ENCODE measurements around the gene ISM1. TPM values are rescaled to one million over a fixed set of nuclear protein-coding genes. Genes with fewer than 3 reads are reported as not detected.

The ISM1 gene
- total and polyA plus RNA-seq, 9 donors: 0.10 to 3.6 (median 0.31) TPM; not detected in 1

DNA sequence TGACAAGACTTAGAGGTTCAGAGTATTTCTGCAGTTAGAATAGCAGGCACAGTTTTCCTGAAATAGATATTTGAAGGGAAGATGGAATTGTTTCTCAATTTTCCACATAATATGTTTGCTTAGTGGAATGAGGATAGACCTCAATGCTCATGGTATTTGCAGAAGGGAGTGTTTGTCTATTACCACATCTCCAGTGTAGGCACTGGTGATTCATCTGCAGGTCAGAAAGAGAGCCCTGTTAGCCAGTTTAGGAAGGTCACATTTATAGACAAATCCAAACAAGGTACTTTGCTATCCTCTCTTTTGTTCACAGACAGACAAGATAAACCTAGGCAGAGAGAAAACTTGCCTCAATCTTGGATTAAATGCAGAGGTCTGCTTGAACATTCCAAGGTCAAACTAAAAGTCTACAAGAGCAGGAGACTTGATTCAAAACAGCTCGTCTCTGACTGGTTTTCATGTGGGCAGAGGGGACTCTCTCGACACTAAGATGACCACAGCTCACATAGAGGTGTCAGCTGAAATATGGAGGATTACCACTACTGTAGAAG, 22.8 kb downstream of the ISM1 start:
- Histone ChIP-seq H3K4me1 (ENCODE audit: insufficient read depth) (no peaks in the 10 kb centered on the region), H3K27ac (no peak overlapping the region), H3K27me3 (no peaks in the 10 kb centered on the region), H3K4me3 (no peak overlapping the region), H3K36me3 (no peaks in the 10 kb centered on the region), H3K9me3 (no peaks in the 10 kb centered on the region)
- TF ChIP-seq POLR2A (IDR thresholded peaks at IDR 0.05): no peak
- TF ChIP-seq EP300 (IDR thresholded peaks at IDR 0.05): no peak
- TF ChIP-seq, protein P1, sequence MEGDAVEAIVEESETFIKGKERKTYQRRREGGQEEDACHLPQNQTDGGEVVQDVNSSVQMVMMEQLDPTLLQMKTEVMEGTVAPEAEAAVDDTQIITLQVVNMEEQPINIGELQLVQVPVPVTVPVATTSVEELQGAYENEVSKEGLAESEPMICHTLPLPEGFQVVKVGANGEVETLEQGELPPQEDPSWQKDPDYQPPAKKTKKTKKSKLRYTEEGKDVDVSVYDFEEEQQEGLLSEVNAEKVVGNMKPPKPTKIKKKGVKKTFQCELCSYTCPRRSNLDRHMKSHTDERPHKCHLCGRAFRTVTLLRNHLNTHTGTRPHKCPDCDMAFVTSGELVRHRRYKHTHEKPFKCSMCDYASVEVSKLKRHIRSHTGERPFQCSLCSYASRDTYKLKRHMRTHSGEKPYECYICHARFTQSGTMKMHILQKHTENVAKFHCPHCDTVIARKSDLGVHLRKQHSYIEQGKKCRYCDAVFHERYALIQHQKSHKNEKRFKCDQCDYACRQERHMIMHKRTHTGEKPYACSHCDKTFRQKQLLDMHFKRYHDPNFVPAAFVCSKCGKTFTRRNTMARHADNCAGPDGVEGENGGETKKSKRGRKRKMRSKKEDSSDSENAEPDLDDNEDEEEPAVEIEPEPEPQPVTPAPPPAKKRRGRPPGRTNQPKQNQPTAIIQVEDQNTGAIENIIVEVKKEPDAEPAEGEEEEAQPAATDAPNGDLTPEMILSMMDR (IDR thresholded peaks at IDR 0.05): no peak
- 48 to 68% (median 56%) methylated on average over 2 of the region's 2 CpGs for WGBS, 3 donors
- no peak for DNase-seq
- intact Hi-C loops (cut with DNase I): no loop called here

DNA sequence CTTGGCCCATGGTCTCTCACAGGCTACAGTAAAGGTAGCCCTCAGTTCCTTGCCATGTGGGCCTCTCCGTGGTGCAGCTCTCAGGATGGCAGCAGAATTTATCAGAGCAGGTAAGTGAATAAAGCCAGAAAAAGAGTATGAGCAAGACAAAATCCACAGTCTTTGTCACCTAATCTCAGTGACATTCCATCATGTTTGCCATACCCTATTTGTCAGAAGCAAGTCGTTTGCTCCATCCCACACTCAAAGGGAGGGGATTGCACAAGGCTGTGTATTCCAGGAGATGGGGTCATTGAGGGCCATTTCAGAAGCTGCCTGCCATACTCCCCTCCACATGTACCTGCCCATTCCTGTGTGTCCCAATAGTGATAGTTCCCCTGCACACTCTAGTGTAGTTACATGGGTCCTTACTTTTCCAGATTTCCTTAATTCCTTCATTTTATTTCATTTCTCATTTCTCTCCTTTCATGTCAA, 24.2 kb downstream of the ISM1 start:
- no peaks in the 10 kb centered on the region for H3K27me3 ChIP-seq
- H3K27ac ChIP-seq: no peak overlapping the region
- no peaks in the 10 kb centered on the region for H3K36me3 ChIP-seq
- intact Hi-C loops (cut with DNase I): no loop called here
- no peaks in the 10 kb centered on the region for H3K4me1 ChIP-seq (ENCODE audit: insufficient read depth)
- 74 to 82% (median 77%) methylated on average over 2 of the region's 2 CpGs for WGBS, 3 donors
- DNase-seq: no peak
- no peaks in the 10 kb centered on the region for H3K9me3 ChIP-seq
- TF ChIP-seq, protein P1 (IDR thresholded peaks at IDR 0.05): no peak
- no peak for TF ChIP-seq POLR2A (IDR thresholded peaks at IDR 0.05)
- no peak for TF ChIP-seq EP300 (IDR thresholded peaks at IDR 0.05)
- no peak overlapping the region for H3K4me3 ChIP-seq

DNA sequence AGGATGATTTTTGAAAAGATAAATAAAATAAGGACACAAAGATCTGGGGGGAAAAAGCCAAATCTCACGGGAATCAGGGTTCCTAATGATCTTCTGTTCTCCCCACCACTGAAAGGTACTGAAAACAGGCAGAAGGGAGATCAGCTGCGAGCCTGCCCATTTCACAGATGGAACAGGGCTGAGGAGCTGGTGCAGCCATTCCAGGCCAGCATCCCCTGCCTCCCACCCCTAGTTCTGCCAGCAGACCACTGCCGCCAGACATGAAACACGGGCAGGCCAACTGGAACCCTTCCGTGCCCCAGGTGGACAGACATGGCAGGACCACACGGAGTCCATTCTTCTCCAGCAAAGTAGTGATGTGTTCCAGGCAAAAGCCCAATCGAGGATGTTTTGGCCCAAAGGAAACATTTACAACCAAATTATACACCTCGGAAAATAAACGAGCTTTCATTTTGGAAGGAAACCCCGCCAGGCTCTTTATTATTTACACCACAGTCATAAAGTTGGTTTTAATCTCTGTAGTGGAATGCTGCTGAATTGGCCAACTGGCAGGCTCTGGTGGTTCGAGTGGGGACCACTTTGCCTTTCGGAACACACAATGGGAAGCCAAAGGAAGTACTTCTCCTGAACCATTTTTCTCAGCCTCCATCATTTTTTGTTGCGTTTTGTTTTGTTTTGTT, 28.2 kb downstream of the ISM1 start:
- DNase-seq: no peak
- intact Hi-C loops (cut with DNase I): no loop called here
- H3K4me3 ChIP-seq: no peak overlapping the region
- H3K27ac ChIP-seq: no peak overlapping the region
- no peaks in the 10 kb centered on the region for H3K9me3 ChIP-seq
- 25 to 36% (median 35%) methylated on average over 13 of the region's 13 CpGs for WGBS, 3 donors
- H3K4me1 ChIP-seq (ENCODE audit: insufficient read depth): no peaks in the 10 kb centered on the region
- TF ChIP-seq POLR2A (IDR thresholded peaks at IDR 0.05): no peak
- TF ChIP-seq, protein P1 (IDR thresholded peaks at IDR 0.05): no peak
- TF ChIP-seq EP300 (IDR thresholded peaks at IDR 0.05): no peak
- H3K27me3 ChIP-seq: no peaks in the 10 kb centered on the region
- no peaks in the 10 kb centered on the region for H3K36me3 ChIP-seq

DNA sequence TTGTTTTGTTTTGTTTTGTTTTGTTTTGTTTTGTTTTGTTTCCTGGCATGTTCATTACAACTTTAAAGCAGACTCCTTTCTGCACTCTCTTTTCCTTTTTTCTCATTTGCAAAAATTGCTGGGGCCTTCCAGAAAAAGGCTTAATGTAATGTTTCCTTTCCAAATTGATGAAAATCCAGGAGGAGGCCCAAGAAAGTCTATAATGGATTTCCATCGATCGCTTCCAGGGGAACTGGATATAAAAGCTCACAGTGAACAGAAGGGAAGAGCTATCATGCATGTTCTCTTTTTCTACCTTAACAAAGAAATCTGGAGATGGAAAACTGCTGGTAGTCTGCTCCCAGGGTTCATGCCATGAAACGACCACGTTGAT, 28.7 kb downstream of the ISM1 start:
- TF ChIP-seq, protein P1 (IDR thresholded peaks at IDR 0.05): no peak
- TF ChIP-seq EP300 (IDR thresholded peaks at IDR 0.05): no peak
- no peak for TF ChIP-seq POLR2A (IDR thresholded peaks at IDR 0.05)
- no peaks in the 10 kb centered on the region for H3K36me3 ChIP-seq
- no peaks in the 10 kb centered on the region for H3K27me3 ChIP-seq
- no peak for DNase-seq
- no peaks in the 10 kb centered on the region for H3K4me1 ChIP-seq (ENCODE audit: insufficient read depth)
- no peak overlapping the region for H3K27ac ChIP-seq
- 39 to 69% (median 48%) methylated on average over 4 of the region's 4 CpGs for WGBS, 3 donors
- intact Hi-C loops (cut with DNase I): no loop called here
- no peak overlapping the region for H3K4me3 ChIP-seq
- no peaks in the 10 kb centered on the region for H3K9me3 ChIP-seq
